CD4-positive, alpha-beta T cell (primary cell): Measurements from ENCODE around the gene NTM. TPM values are rescaled to one million over a fixed set of nuclear protein-coding genes. Genes with fewer than 3 reads are reported as not detected.

Experiments
- ATAC-seq: fragments of 200-7000 bp; cut with Tn5 transposase; one replicate; pipeline ENCODE4 v1.10.0; 2022; ENCODE audit warnings: mild to moderate bottlenecking; ENCODE audit not compliant: poor library complexity
- CTCF ChIA-PET: fragments of 350-600 bp; sonication (Branson Sonifier 250); formaldehyde crosslinking; loops from one replicate; lab custom pipeline; 2021; ENCODE audit warnings: antibody characterized with exemption, inconsistent platforms; lab: Charles Lee
- POLR2A ChIA-PET: fragments of 350-600 bp; sonication (Branson Sonifier 250); formaldehyde crosslinking; loops from one replicate; lab custom pipeline; 2021; ENCODE audit warnings: antibody characterized with exemption, inconsistent platforms; lab: Charles Lee
- DNase-seq, 14 experiments: peaks; one replicate each; pipeline ENCODE4 v3.0.0-alpha.2; 2013 to 2020; ENCODE audit warnings: mixed read lengths in 2 of 14
- H3K27ac ChIP-seq, 2 donors: one replicate each; pipeline versions ENCODE4 v1.5.1 to v1.7.0; 2013; ENCODE audit warnings: low read length in 2 of 2, low read depth in 1 of 2, mild to moderate bottlenecking in 1 of 2
- H3K27me3 ChIP-seq, 2 experiments: 1 replicate in 1 of 2; 2 replicates in 1 of 2; pipeline versions ENCODE4 v1.6.1 to v1.7.0; 2013; ENCODE audit warnings: low read length in 2 of 2, control low read depth in 1 of 2, mild to moderate bottlenecking in 1 of 2, moderate library complexity in 1 of 2; ENCODE audit not compliant: insufficient read depth in 2 of 2, control insufficient read depth in 1 of 2
- H3K36me3 ChIP-seq: one replicate; pipeline ENCODE4 v1.6.1; 2013; ENCODE audit warnings: low read length, control low read depth; ENCODE audit not compliant: insufficient read depth
- H3K4me1 ChIP-seq: one replicate; pipeline ENCODE4 v1.6.1; 2013; ENCODE audit warnings: low read length, control low read depth; ENCODE audit not compliant: insufficient read depth
- H3K4me3 ChIP-seq: one replicate; pipeline ENCODE4 v1.5.1; 2013; ENCODE audit warnings: mild to moderate bottlenecking, low read length, moderate library complexity
- H3K9me3 ChIP-seq, 2 experiments: 1 replicate in 1 of 2; 2 replicates in 1 of 2; pipeline versions ENCODE4 v1.6.1 to v1.7.0; 2013; ENCODE audit warnings: low read length in 2 of 2, mild to moderate bottlenecking in 2 of 2, control low read depth in 1 of 2, moderate library complexity in 1 of 2; ENCODE audit not compliant: control insufficient read depth in 1 of 2, insufficient read depth in 1 of 2
- H3K27ac Mint-ChIP-seq: one replicate; pipeline ENCODE4 v1.8.0; 2020; ENCODE audit warnings: mixed read lengths
- H3K27me3 Mint-ChIP-seq: one replicate; pipeline ENCODE4 v1.8.0; 2021; ENCODE audit warnings: mixed read lengths
- H3K36me3 Mint-ChIP-seq: one replicate; pipeline ENCODE4 v1.8.0; 2021; ENCODE audit warnings: low read depth, mixed read lengths
- H3K4me1 Mint-ChIP-seq: one replicate; pipeline ENCODE4 v1.8.0; 2021; ENCODE audit warnings: low read depth, mixed read lengths
- H3K4me3 Mint-ChIP-seq: one replicate; pipeline ENCODE4 v1.8.0; 2020; ENCODE audit warnings: mild to moderate bottlenecking, mixed read lengths
- H3K9me3 Mint-ChIP-seq: one replicate; pipeline ENCODE4 v1.8.0; 2020; ENCODE audit warnings: mixed read lengths
- CTCF ChIP-seq: fragments of 200-600 bp; IDR thresholded peaks from one replicate; pipeline ENCODE4 v1.8.0; 2022; ENCODE audit warnings: antibody characterized with exemption, mild to moderate bottlenecking
- intact Hi-C, 2 experiments: fragments of 100-400 bp; cut with DNase I in 1 of 2; cut with micrococcal nuclease in 1 of 2; formaldehyde crosslinking; loops; one replicate each; pipeline versions ENCODE4 v1.15.1 to v1.9.0; 2023 to 2025; cut with DNase I, micrococcal nuclease
- total RNA-seq, 174 experiments: library from RNA in 2 of 174; stranded (reverse) in 2 of 174; gene quantifications; one replicate each; pipeline ENCODE4 v1.2.3 and lab custom pipeline; 2021 to 2026

NTM gene
- total RNA-seq, 2 experiments from 2014 or later: not detected

GRCh38 chr11:132240374-132240773 lies 870.0 kb downstream of the NTM start:
- Mint-ChIP-seq H3K4me3 (no peak overlapping the region), H3K27me3 (no peaks in the 10 kb centered on the region), H3K36me3 (no peaks in the 10 kb centered on the region), H3K9me3 (peaks cover 5% of the 10 kb centered on the region), H3K27ac (no peak overlapping the region), H3K4me1 (no peaks in the 10 kb centered on the region)
- no peak overlapping the region for H3K27ac ChIP-seq
- POLR2A ChIA-PET: no interaction called here
- H3K27me3 ChIP-seq: no peaks in the 10 kb centered on the region
- no peak for DNase-seq
- intact Hi-C loops: no loop called here
- no peak overlapping the region for H3K4me3 ChIP-seq
- H3K9me3 ChIP-seq: peaks cover 0 to 17% of the 10 kb centered on the region in 2 experiments
- TF ChIP-seq CTCF: no peak
- CTCF ChIA-PET: no interaction called here
- no peaks in the 10 kb centered on the region for H3K36me3 ChIP-seq
- no peaks in the 10 kb centered on the region for H3K4me1 ChIP-seq
- ATAC-seq: no peak

GRCh38 chr11:132242632-132243031 lies 872.2 kb downstream of the NTM start:
- ATAC-seq: no peak
- Mint-ChIP-seq H3K4me1 (no peaks in the 10 kb centered on the region), H3K9me3 (no peaks in the 10 kb centered on the region), H3K27ac (no peak overlapping the region), H3K36me3 (no peaks in the 10 kb centered on the region), H3K27me3 (no peaks in the 10 kb centered on the region), H3K4me3 (no peak overlapping the region)
- Histone ChIP-seq H3K4me3 (no peak overlapping the region), H3K27me3 (no peaks in the 10 kb centered on the region), H3K36me3 (no peaks in the 10 kb centered on the region), H3K27ac (no peak overlapping the region), H3K4me1 (no peaks in the 10 kb centered on the region), H3K9me3 (peaks cover 0 to 25% of the 10 kb centered on the region in 2 experiments)
- ChIA-PET POLR2A (no interaction called here), CTCF (no interaction called here)
- no peak for DNase-seq
- no peak for TF ChIP-seq CTCF
- intact Hi-C loops: no loop called here

- Histone ChIP-seq H3K36me3 (no peaks in the 10 kb centered on the region), H3K27ac (no peak overlapping the region), H3K9me3 (peaks cover 0 to 25% of the 10 kb centered on the region in 2 experiments), H3K4me1 (no peaks in the 10 kb centered on the region), H3K4me3 (no peak overlapping the region), H3K27me3 (no peaks in the 10 kb centered on the region)
- ATAC-seq (no peak), DNase-seq (no peak)
- no peaks in the 10 kb centered on the region for H3K27me3 Mint-ChIP-seq
- intact Hi-C loops: no loop called here
- TF ChIP-seq CTCF: no peak
- no peaks in the 10 kb centered on the region for H3K4me1 Mint-ChIP-seq
- no peaks in the 10 kb centered on the region for H3K9me3 Mint-ChIP-seq
- H3K4me3 Mint-ChIP-seq: no peak overlapping the region
- no peaks in the 10 kb centered on the region for H3K36me3 Mint-ChIP-seq
- ChIA-PET CTCF (no interaction called here), POLR2A (no interaction called here)
- no peak overlapping the region for H3K27ac Mint-ChIP-seq
These were observed 874.4 kb downstream of the NTM start for GRCh38 chr11:132244846-132245245.
